Kidney (tissue), 14 donors: Measurements from ENCODE around the gene MAP3K13. TPM values are rescaled to one million over a fixed set of nuclear protein-coding genes. Genes with fewer than 3 reads are reported as not detected.

ENCODE experiments used
- DNase-seq, 5 donors: peaks; one replicate each; pipeline ENCODE4 v3.0.0-alpha.2; 2013 to 2020
- FAIRE-seq: peaks from 2 replicates; lab custom pipeline; 2012; peaks lifted over from hg19 to GRCh38; lab: Jason Lieb, UNC
- H3K27ac ChIP-seq, 2 donors: one replicate each; pipeline ENCODE4 v1.7.0; 2013; ENCODE audit warnings: low read depth in 2 of 2, low read length in 2 of 2, inconsistent platforms in 1 of 2
- H3K27me3 ChIP-seq: one replicate; pipeline ENCODE4 v1.7.1; 2013; ENCODE audit warnings: low read length, inconsistent platforms; ENCODE audit not compliant: control insufficient read depth, insufficient read depth
- H3K36me3 ChIP-seq, 3 donors: one replicate each; pipeline versions ENCODE4 v1.7.0 to v1.7.1; 2013; ENCODE audit warnings: low read length in 3 of 3, control low read depth in 1 of 3, inconsistent platforms in 1 of 3; ENCODE audit not compliant: insufficient read depth in 3 of 3, control insufficient read depth in 2 of 3
- H3K4me1 ChIP-seq, 3 donors: one replicate each; pipeline versions ENCODE4 v1.7.0 to v1.7.1; 2013; ENCODE audit warnings: low read length in 3 of 3, inconsistent platforms in 1 of 3, low read depth in 1 of 3; ENCODE audit not compliant: control insufficient read depth in 2 of 3, insufficient read depth in 2 of 3
- H3K4me3 ChIP-seq, 3 donors: one replicate each; pipeline versions ENCODE4 v1.7.0 to v1.8.1; 2013; ENCODE audit warnings: low read length in 3 of 3, control low read depth in 1 of 3, inconsistent platforms in 1 of 3
- H3K9ac ChIP-seq, 3 donors: one replicate each; pipeline versions ENCODE4 v1.7.0 to v1.7.1; 2013; ENCODE audit warnings: low read length in 3 of 3, control low read depth in 1 of 3, inconsistent platforms in 1 of 3
- H3K9me3 ChIP-seq, 3 donors: one replicate each; pipeline versions ENCODE4 v1.7.0 to v1.7.1; 2013; ENCODE audit warnings: low read length in 3 of 3, control low read depth in 1 of 3, inconsistent platforms in 1 of 3; ENCODE audit not compliant: control insufficient read depth in 2 of 3, insufficient read depth in 1 of 3
- CTCF ChIP-seq: IDR thresholded peaks from 3 replicates; pipeline ENCODE4 v1.5.1; 2012; ENCODE audit warnings: mild to moderate bottlenecking, moderate library complexity, borderline replicate concordance; ENCODE audit not compliant: insufficient read depth; ENCODE audit errors: extremely low read depth
- intact Hi-C: fragments of 100-400 bp; cut with DNase I; formaldehyde crosslinking; loops from one replicate; pipeline ENCODE4 v1.11.1; 2022
- polyA plus RNA-seq: library from polyadenylated mRNA; stranded (reverse); fragments of 350-450 nt; fragmentation: Illumina TruSeq; extraction: RNeasy Lipid Tissue Mini Kit (QIAGEN cat#74804); gene quantifications from one replicate; pipeline ENCODE4 v1.2.3, GENCODE V29; 2014; ENCODE audit warnings: low read depth, low replicate concordance; ENCODE audit not compliant: insufficient read depth
- total RNA-seq: library from RNA; stranded (reverse); fragmentation: NEBNext Ultra II Directional; extraction: Animal tissue kit (Norgen Biotek cat#: 25700); gene quantifications from one replicate; pipeline ENCODE4 v1.2.1, GENCODE V29; 2021
- donor health status: control.
- donor health status: control.
- donor health status: control.
- donor health status: control.
- donor health status: control.
- donor health status: DM: yes; HTN: yes; CAD: no.
- donor health status: Normal renal cell carcinoma (clear cell type).

The MAP3K13 gene
- total and polyA plus RNA-seq, 2 donors from 2014 or later: 33.0 to 44.1 TPM

GRCh38 chr3:185340751-185341150 is 22.2 kb upstream of the MAP3K13 start:
- Histone ChIP-seq H3K9ac (no peak overlapping the region), H3K27me3 (no peaks in the 10 kb centered on the region), H3K27ac (no peak overlapping the region), H3K36me3 (no peaks in the 10 kb centered on the region), H3K4me3 (no peak overlapping the region), H3K9me3 (no peaks in the 10 kb centered on the region), H3K4me1 (peaks cover 0 to 29% (median 2%) of the 10 kb centered on the region in 3 donors)
- intact Hi-C loops: no loop called here
- DNase-seq: no peak
- no peak for FAIRE-seq
- TF ChIP-seq CTCF: no peak

DNA sequence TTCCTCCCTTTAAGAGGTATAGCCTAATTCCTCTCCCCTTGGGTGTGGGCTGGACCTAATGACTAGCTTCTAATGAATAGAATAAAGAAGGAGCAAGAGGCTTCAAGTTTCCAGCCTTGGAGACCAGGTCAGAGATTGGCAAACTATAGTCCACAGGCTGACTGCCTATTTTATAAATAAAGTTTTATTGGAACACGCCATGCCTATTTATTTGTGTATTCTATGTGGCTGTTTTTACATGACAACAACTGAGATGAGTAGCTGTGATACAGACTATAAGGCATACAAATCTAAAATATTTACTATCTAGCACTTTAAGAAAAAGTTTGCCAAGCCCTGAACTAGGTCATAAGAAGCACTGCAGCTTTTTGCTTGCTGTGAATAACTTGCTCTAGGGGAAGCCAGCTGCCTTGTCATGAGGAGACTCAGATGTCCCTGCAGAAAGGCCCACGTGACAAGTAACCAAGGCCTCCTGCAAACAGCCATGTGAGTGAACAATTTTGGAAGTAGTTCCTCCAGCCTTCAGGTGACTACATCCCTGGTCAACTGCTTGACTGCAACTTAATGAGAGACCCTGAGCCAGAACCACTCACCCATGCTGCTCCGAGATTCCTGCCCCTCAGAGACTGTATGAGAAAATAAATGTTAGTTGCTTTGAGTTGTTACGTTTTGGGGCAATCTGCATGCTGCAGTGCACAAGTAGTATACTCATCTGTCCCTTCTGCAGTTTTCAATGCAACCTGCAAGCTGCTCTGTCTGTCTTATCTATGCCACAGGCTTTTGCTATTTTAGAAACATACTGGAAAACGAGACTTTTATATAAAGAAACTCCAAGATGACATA is 21.1 kb upstream of the MAP3K13 start:
- H3K36me3 ChIP-seq: no peaks in the 10 kb centered on the region
- H3K4me1 ChIP-seq: peaks cover 0 to 26% (median 2%) of the 10 kb centered on the region in 3 donors
- FAIRE-seq: no peak
- H3K4me3 ChIP-seq: no peak overlapping the region
- H3K9me3 ChIP-seq: no peaks in the 10 kb centered on the region
- TF ChIP-seq CTCF: no peak
- H3K27ac ChIP-seq: no peak overlapping the region
- intact Hi-C loops: no loop called here
- peak in 2 of 5 donors; percentile 12 to 29 for DNase-seq
- H3K9ac ChIP-seq: peak overlapping the region in 1 of 3 donors; percentile 32
- H3K27me3 ChIP-seq: no peaks in the 10 kb centered on the region

GRCh38 chr3:185342459-185343174 is 20.3 kb upstream of the MAP3K13 start:
- DNase-seq (no peak), FAIRE-seq (no peak)
- Histone ChIP-seq H3K9ac (no peak overlapping the region), H3K9me3 (no peaks in the 10 kb centered on the region), H3K4me3 (no peak overlapping the region), H3K36me3 (no peaks in the 10 kb centered on the region), H3K27ac (no peak overlapping the region), H3K27me3 (no peaks in the 10 kb centered on the region), H3K4me1 (peaks cover 0 to 20% (median 0%) of the 10 kb centered on the region in 3 donors)
- no peak for TF ChIP-seq CTCF
- intact Hi-C loops: no loop called here
